GM13976 (cell line): ENCODE results near the gene PDE6D.
A peak's percentile ranks its signal among the peaks of the same experiment; 100 is the strongest.

Experiments used
- DNase-seq: peaks from one replicate; pipeline ENCODE4 v3.0.0; 2012; ENCODE audit warnings: low spot score
- in situ Hi-C: fragments of 300-500 bp; cut with MboI; formaldehyde crosslinking; loops from one replicate; pipeline ENCODE4 v1.12.0; 2022; ENCODE audit warnings: low sequenced_read_pairs, mixed read lengths, inconsistent platforms; ENCODE audit not compliant: unreplicated experiment
- TF ChIP-seq, protein P1 (sequence below): IDR thresholded peaks from 2 replicates; pipeline ENCODE4 v1.5.1; 2012; ENCODE audit warnings: borderline replicate concordance, mild to moderate bottlenecking; ENCODE audit not compliant: insufficient read depth; ENCODE audit errors: extremely low read depth, missing control alignments, control extremely low read depth

The PDE6D gene

DNA sequence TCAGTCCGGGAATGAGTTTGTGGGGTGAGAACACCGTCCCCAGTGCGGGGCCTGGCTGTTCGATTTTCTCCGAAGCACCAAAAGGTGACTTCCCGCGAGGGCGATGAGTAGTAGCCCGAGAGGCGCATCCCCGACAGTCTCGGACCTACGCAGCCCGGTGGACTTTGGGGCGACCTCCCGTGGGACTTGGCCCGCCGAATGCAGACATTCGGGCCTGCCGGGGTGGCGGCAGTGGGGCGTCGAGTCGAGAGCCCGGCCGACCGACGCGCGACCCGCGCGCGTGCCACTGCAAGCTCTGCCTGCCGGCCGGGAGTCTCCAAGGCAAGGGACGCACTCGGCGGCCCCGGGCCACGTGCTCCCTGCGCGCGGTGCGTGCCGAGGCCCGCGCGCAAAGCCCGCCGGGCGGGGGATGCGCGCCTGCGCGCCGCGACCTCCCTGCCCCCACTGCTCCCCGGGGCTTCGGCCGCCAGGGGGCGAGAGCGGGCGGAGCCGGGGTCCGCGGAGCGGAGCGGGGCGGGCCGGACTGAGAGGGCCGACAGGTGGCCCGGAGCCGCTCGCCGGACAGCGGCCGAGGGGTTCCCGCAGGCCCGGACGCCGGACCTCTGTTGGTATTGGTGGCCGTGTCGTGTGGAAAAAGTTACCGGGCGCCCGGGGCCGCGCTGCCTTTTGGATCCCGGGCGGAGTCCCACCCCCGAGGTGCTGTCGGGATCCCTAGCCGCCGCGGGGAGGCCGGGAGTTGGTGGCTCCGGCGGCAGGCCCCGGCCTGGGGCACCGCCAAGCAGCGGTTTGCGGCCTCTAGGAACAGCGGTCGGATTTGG is 70.9 kb downstream of the PDE6D start:
- TF ChIP-seq, protein P1, sequence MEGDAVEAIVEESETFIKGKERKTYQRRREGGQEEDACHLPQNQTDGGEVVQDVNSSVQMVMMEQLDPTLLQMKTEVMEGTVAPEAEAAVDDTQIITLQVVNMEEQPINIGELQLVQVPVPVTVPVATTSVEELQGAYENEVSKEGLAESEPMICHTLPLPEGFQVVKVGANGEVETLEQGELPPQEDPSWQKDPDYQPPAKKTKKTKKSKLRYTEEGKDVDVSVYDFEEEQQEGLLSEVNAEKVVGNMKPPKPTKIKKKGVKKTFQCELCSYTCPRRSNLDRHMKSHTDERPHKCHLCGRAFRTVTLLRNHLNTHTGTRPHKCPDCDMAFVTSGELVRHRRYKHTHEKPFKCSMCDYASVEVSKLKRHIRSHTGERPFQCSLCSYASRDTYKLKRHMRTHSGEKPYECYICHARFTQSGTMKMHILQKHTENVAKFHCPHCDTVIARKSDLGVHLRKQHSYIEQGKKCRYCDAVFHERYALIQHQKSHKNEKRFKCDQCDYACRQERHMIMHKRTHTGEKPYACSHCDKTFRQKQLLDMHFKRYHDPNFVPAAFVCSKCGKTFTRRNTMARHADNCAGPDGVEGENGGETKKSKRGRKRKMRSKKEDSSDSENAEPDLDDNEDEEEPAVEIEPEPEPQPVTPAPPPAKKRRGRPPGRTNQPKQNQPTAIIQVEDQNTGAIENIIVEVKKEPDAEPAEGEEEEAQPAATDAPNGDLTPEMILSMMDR: peak; percentile 93
- DNase-seq: peak; percentile 89
- in situ Hi-C loops: loop anchor here (10.0 kb wide), 1 partner anchor 95 kb away; no protein-coding TSS in a partner anchor

DNA sequence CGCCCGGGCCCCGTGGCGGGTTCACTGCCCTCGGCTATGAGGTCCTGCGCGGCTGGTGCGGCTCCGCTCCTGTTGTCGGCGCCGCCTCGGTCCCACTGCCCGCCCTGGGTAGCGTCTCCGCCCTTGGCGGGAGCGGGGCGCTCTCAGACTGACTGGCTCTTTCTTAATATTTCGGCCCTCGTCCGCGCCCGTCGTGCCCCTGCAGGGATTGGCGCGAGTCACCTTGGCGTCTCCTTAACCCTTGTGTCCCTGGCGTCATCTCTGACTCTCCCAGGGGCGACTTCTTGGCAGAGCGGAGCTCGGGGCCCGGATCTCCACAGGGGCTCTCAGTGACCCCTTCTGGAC is 71.5 kb downstream of the PDE6D start:
- in situ Hi-C loops: loop anchor here (10.0 kb wide), 1 partner anchor 95 kb away; no protein-coding TSS in a partner anchor
- TF ChIP-seq, protein P1: no peak

DNA sequence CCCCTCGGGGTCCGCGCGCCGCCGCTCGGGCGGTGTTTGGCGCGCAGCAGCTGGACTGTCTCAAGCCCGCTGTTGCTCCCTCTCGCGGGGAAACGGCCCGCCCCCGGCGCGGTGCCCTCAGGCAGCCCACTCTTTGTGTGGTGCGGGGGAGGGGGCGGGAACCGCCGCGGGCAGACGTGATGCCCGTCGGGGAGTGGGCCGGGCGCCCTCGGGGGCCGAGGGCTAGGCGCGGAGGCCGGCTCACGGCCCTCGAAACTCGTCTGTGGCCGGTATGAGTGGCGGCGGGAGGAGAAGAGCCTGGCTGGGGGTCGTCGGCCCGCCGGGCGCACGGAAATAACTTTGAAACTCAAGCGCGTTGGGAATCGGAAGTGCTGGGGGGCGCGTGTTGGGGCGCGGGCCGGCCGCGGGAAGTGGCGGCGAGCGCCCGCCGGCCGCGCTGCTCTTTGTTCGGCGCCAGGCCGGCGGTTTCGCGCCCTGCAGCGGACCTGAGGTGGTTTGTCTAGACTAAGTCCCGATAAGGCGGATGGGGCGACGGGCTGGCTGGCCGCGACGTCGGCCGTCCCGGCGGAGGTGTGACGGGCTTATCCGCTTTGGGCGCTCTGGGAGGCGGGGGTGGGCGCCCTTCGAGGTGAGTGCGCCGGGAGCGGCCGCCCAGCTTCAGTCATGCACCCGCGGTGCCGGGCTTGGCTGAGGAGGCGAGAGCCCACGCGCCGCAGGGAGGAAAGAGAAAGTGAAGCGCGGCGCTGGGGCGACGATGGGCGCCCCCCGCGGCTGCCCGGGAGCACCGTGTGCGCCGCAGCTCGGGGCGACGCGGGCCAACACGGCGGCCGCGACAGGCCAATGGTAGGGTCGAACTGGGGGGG is 72.1 kb downstream of the PDE6D start:
- DNase-seq: peak; percentile 34
- TF ChIP-seq, protein P1: peak; percentile 12
- in situ Hi-C loops: loop anchor here (10.0 kb wide), 1 partner anchor 94 kb away; no protein-coding TSS in a partner anchor

More for the DNA sequence above, 71.5 kb downstream of the PDE6D start:
- DNase-seq: no peak

DNA sequence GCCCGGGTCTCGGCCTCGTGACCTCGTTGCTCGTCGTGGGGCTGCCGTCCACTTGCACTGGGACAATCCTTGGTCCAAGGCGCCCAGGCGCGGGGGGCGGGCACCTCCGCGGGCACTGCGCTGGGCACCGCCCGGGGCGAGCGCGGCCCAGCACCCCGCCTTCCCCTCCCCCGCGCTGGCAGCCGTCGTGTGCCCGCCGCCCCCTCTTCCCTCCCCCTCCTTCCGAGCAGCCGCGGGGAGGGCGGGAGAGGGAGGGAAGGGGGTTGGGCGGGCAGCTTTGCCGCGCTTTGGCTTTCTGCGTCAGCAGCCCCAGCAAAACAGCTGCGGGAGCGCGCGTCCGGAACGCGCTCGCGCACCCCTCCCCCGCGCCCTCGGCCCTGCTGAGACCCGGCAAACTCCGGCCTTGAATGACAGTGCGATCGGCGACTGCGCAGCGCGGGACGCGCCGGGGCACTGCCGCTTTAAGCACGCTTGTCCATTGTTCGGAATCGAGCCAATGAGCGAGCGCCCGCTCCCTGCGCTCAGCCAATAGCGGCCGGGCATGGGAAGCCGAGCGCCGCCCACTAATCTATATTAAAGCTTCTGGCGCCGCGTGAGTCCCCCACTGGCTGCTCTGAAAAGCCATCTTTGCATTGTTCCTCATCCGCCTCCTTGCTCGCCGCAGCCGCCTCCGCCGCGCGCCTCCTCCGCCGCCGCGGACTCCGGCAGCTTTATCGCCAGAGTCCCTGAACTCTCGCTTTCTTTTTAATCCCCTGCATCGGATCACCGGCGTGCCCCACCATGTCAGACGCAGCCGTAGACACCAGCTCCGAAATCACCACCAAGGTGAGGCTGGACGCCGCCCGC is 72.9 kb downstream of the PDE6D start, which contains the start of gene PTMA:
Gene PTMA, plus strand, starts transcription at position 599 of the 846 bp plus-strand sequence. Its CDS starts 182 bp downstream, at position 781.
- TF ChIP-seq, protein P1: no peak
- peak; percentile 95 for DNase-seq
- in situ Hi-C loops: loop anchor here (10.0 kb wide), 1 partner anchor 93 kb away; no protein-coding TSS in a partner anchor

DNA sequence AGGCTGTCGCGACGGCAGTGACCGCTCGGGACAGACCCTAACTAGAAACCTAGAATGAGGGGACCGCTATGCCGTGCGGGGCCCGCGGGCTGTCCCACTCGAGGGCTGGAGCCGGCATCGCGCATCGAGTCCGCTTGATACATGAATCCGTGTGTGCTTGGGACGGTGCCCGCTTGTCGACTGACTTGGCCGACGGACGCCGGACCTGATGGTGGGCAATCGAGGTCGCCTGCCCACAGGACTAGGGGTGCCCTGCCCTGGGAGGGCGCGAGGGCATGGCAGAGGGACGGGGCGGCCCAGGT is 73.5 kb downstream of the PDE6D start:
- DNase-seq: no peak
- in situ Hi-C loops: loop anchor here (10.0 kb wide), 1 partner anchor 93 kb away; no protein-coding TSS in a partner anchor

More for the DNA sequence above, 73.5 kb downstream of the PDE6D start:
- TF ChIP-seq, protein P1: no peak
